ENCODE data around the gene BRD9.
A peak's percentile ranks its signal among the peaks of the same experiment; 100 is the strongest.
"Not testable (repeated sequence)": the region's sequence is repeated elsewhere in the genome, so short reads cannot be mapped to it uniquely, and the experiment has no call there.

The BRD9 gene

GRCh38 chr5:856531-857425 is 35.8 kb downstream of the BRD9 start:
- DNase-seq, result no peak

DNA sequence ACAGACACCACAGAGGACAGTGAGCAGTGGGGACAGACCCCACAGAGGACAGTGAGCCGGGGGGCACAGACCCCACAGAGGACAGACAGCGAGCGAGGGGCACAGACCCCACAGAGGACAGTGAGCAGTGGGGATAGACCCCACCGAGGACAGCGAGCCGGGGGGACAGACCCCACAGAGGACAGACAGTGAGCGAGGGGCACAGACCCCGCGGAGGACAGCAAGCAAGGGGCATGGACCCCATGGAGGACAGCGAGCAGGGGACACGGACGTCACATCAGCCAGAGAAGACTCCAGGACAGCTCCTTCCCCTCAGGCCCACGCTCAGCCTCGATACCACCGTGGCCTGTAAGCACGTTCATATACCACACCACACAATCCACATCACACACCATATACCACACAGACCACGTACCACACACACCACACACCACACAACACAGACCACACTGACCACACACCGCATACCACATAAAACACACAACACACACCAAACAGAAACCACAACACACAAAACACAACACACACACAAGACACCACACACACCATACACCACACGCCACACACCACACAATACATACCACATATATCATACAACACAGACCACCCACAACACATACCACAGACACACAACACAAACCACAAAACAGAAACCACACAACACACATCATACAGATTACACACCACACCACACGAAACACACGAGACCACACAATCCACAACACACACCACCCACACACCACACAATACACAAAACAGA is 36.6 kb downstream of the BRD9 start:
- DNase-seq, result peak; percentile 25

DNA sequence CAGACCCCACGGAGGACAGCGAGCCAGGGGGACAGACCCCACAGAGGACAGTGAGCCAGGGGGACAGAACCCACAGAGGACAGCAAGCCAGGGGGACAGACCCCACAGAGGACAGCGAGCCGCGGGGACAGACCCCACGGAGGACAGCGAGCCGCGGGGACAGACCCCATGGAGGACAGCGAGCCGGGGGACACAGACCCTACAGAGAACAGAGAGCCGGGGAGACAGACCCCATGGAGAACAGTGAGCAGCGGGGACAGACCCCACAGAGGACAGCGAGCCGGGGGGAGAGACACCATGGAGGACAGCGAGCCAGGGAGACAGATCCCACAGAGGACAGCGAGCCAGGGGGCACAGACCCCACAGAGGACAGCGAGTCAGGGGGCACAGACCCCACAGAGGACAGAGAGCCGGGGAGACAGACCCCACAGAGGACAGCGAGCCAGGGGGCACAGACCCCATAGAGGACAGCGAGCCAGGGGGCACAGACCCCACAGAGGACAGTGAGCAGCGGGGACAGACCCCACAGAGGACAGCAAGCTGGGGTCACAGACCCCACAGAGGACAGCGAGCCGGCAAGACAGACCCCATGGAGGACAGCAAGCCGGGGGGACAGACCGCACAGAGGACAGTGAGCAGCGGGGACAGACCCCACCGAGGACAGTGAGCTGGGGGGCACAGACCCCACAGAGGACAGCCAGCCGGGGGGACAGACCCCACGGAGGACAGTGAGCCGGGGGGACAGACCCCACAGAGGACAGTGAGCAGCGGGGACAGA is 37.4 kb downstream of the BRD9 start:
- peak; percentile 23 for DNase-seq

- DNase-seq, result peak; percentile 17
These were observed 38.4 kb downstream of the BRD9 start for GRCh38 chr5:854217-854616.

DNA sequence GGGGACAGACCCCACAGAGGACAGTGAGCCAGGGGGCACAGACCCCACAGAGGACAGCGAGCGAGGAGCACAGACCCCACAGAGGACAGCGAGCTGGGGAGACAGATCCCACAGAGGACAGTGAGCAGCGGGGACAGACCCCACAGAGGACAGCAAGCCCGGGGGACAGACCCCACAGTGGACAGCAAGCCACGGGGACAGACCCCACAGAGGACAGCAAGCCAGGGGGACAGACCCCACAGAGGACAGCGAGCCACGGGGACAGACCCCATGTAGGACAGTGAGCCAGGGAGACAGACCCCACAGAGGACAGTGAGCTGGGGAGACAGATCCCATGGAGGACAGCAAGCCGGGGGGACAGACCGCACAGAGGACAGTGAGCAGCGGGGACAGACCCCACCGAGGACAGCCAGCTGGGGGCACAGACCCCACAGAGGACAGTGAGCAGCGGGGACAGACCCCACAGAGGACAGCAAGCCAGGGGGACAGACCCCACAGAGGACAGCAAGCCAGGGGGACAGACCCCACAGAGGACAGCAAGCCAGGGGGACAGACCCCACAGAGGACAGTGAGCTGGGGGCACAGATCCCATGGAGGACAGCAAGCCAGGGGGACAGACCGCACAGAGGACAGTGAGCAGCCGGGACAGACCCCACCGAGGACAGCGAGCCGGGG is 39.0 kb downstream of the BRD9 start:
- DNase-seq, result peak; percentile 28

- DNase-seq, result peak; percentile 22
These were observed 39.9 kb downstream of the BRD9 start for GRCh38 chr5:852431-853401.

DNA sequence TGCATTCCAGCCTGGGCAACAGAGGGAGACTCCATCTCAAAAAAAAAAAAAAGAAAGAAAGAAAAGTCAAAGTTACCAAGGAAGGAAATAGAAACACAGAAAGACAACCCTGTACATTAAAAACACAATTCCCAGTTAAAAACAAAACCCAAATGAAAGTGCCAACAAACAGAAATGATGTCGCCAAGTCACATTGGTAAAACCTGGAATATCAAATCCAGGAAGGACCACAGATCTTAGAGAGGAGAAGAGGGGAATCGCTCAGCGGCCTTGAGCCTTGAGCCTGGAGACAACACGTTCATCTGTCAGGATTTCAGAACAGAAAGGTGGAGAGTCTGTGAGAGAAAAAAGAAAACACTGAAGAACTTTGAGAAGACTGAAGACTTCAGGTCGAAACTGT is 40.6 kb downstream of the BRD9 start:
- no peak for DNase-seq

DNA sequence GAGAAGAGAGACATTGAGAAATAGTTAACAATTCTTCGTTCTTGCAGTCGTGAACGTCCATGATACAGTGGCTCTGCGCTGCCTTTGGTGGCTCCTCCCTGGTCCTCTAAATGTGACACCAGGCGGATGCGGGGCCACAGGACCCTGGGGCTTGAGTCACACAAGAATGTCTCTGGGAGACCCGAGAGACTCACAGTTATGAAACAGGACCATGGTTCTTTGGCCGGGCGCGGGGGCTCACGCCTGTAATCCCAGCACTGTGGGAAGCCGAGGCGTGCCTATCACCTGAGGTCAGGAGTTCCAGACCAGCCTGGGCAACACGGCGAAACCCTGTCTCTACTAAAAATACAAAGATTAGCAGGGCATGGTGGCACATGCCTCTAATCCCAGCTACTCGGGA is 41.0 kb downstream of the BRD9 start:
- peak; percentile 13 for DNase-seq

DNA sequence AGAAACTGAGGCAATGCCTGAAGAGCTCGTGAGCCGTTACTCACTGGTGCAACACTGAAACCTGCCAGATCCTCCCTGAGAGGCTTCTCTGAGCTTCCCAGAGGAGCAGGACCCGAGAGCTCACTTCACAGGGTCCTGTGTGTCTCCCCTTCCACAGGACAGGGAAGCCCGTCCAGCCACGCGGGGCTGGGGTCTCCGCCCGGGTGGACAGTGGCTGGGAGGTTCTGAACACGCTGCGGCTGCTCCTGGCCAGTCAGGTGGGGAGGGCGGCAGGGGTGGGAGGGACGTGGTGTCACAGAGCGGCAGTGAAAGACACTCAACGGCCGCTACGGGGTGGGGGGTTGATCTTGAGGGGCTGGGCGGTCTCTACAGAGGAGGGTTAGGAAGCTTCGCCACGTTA is 41.5 kb downstream of the BRD9 start:
- peak; percentile 2 for DNase-seq

GRCh38 chr5:850511-851006 is 42.0 kb downstream of the BRD9 start, which contains the start of gene ZDHHC11:
TSS of gene ZDHHC11 (minus strand) at chr5:850986. CDS start at chr5:850602, 384 bp downstream.
- peak; percentile 27 for DNase-seq

DNA sequence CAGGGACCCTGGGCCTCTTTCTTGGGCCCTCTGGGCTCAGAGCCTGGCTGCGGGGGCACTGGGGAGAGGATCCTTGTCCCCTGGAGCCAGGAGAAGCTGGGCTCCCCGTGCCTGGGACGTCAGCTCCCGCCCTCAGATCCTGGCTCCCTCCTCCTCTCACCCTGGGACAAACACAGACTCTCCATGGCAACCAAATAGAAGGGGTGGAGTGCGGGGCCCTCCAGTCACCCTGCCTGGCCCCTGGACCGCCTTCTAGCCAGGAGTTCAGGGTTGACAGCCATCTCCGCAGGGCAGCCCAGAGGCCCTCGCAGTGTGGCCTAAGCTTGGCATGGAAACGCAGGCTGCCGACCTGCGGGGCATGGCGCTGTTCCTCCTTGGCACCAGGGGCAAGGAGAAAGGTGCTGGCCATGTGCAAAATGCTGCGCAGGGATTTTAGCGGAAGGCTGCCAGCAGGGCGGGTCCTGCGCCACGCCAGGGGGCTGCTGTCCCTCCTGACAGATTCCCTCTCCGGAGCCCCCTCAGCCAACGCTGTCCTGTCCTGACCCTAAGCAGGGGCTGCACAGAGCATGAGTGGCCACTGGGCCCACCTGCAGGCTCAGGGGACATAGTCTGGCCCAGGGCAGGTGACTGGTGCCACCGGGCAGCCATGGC is 42.8 kb downstream of the BRD9 start:
- DNase-seq, result no peak

DNA sequence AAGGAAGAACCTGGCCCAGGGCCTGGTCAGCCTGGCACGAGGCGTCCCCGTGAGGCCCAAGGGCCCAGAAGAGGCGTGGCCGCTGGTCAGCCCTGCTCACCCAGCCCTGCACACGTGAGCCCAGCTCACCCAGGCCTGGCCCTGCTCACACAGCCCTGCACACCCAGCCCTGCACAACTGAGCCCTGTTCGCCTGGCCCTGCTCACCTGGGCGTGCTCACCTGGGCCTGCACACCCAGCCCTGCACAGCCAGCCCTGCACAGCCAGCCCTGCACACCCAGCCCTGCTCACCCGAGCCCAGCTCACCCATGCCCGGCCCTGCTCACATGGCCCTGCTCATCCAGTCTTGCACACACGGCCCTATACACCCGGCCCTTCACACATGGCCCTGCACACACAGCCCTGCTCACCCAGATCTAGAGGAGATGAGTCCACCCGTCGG is 43.9 kb downstream of the BRD9 start:
- peak; percentile 13 for DNase-seq

DNA sequence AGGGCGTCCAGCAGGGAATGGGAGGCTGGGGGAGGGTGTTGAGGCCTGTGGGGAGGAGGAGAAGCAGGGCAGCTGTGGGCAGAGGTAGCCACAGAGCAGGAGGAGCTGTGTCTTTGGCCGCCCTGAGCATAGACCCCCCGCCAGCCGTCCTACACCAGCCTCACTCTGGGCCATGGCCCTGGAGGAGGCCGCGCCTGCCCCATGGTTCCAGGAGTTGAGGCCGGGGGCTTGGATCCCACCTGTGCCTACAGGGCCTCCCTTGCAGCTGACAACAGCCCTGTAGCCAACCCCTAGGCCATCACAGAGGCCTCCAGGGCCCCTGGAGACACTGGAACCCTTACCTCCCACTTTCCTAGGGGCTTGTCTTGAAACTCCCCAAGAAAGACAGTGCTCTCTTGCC is 44.9 kb downstream of the BRD9 start:
- DNase-seq, result peak; percentile 14

GRCh38 chr5:847212-847611 is 45.4 kb downstream of the BRD9 start:
- DNase-seq, result peak; percentile 18

GRCh38 chr5:846602-847091 is 46.0 kb downstream of the BRD9 start:
- peak; percentile 32 for DNase-seq

DNA sequence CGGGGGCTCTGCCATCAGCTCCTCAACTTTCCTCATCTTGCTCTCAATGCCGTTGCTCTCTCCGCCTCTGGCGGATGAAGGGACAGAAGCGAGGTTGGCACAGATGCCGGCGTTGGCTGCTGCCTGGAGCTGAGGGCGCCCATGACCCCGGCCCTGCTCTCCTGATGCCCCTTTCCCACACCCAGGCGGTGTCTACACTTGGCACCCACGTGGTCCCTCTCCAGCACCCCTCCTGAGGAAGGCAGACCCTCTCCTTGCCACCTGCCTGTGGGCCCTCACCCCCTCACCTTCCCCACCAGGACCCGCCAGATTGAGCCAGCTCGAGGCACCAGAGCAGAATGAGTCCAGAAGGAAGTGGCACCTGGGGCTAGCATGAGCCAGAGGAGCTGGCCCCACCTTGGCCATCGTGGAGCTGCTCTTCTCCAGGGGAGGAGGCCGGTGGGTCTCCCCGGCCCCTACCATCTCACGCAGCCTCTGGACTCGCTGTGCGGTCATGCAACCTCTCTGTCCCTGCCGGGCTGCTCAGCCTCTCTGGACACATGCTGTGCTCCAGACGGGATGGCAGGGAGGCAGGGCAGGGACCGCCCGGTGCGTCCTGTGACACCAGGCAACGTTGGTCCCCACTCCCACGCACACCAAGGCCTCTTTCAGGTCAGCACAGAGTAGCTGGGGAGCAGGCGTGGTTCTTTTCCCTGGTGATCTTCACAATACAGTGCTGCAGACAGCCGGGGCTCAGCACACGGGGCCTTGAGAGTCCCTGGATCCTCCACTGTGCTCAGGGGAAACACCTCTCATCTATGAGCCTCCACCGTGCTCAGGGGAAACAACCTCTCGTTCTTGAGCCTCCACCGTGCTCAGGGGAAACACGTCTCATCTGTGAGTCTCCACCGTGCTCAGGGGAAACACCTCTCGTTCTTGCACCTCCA is 46.7 kb downstream of the BRD9 start:
- DNase-seq, result not testable (repeated sequence)

DNA sequence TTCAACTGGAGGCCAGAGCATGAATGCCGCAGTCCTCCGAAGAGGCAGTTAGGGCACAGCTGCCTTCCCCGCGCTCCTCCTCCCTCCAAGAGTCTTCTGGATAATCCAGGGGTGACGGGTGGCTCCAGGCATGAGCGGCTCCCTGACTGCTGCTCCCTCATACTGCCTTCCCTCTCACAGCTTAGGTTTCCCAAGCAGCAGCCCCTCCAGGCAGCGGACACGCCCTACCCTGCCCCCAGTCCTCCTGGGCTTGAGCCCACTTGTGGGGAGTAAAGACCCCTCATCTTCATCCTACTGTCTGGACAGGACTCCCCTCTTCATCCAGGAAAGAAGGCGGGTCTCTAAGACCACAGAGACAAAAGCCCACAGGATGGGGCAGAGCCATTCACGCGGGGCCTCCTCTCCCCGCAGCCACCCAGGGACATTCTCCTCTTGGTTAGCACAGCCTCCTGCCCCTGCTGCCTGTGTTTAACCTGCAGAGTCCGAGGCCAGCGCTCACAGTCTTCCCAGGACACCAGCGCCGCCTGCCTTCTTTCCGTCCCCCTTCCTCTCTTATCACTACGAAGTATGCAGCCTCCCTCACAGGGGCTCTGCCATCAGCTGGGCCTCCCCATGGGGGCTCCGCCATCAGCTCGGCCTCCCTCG is 47.4 kb downstream of the BRD9 start:
- DNase-seq, result peak; percentile 22

- peak; percentile 27 for DNase-seq
These were observed 48.2 kb downstream of the BRD9 start for GRCh38 chr5:844426-844825.

GRCh38 chr5:843926-844325 is 48.7 kb downstream of the BRD9 start:
- not testable (repeated sequence) for DNase-seq

All from activated CD4-positive, CD25-positive, alpha-beta regulatory T cell treated with anti-CD3 and anti-CD28 coated beads, Interleukin-2, amount 50 U/mL, for 72 hours (primary cell).